GM18951 (cell line): Measurements from ENCODE around the gene KIAA1328.
"Not testable (repeated sequence)": the region's sequence is repeated elsewhere in the genome, so short reads cannot be mapped to it uniquely, and the experiment has no call there.

Source experiments
- POLR2A ChIP-seq: IDR thresholded peaks from 4 replicates; pipeline ENCODE4 v1.6.1; 2011; ENCODE audit warnings: mild to moderate bottlenecking; ENCODE audit not compliant: insufficient read length, insufficient read depth; ENCODE audit errors: extremely low read depth
- in situ Hi-C: fragments of 300-500 bp; cut with MboI; formaldehyde crosslinking; loops from one replicate; pipeline ENCODE4 v1.12.0; 2022; ENCODE audit warnings: low sequenced_read_pairs, mixed read lengths, inconsistent platforms; ENCODE audit not compliant: unreplicated experiment

The KIAA1328 gene

GRCh38 chr18:36813101-36813775, 15.7 kb upstream of the KIAA1328 start:
- in situ Hi-C loops = no loop called here

GRCh38 chr18:36813824-36814223, 15.1 kb upstream of the KIAA1328 start:
- no peak for TF ChIP-seq POLR2A
- in situ Hi-C loops = no loop called here

More at GRCh38 chr18:36813101-36813775, 15.7 kb upstream of the KIAA1328 start:
- no peak for TF ChIP-seq POLR2A

- TF ChIP-seq POLR2A = no peak
- in situ Hi-C loops = no loop called here
Measured at GRCh38 chr18:36814994-36815393, 13.9 kb upstream of the KIAA1328 start.

- in situ Hi-C loops = not testable (repeated sequence)
Measured at GRCh38 chr18:36816096-36816495, 12.8 kb upstream of the KIAA1328 start.

- in situ Hi-C loops = no loop called here
- TF ChIP-seq POLR2A = no peak
Measured at GRCh38 chr18:36817039-36817438, 11.9 kb upstream of the KIAA1328 start.

- in situ Hi-C loops = no loop called here
- TF ChIP-seq POLR2A = no peak
Measured at GRCh38 chr18:36818652-36819051, 10.3 kb upstream of the KIAA1328 start.

- in situ Hi-C loops = no loop called here
- TF ChIP-seq POLR2A = no peak
Measured at GRCh38 chr18:36819621-36820020, 9.3 kb upstream of the KIAA1328 start.

- no peak for TF ChIP-seq POLR2A
- in situ Hi-C loops = no loop called here
Measured at GRCh38 chr18:36821681-36822080, 7.2 kb upstream of the KIAA1328 start.

GRCh38 chr18:36825526-36825925, 3.4 kb upstream of the KIAA1328 start:
- no peak for TF ChIP-seq POLR2A
- in situ Hi-C loops = no loop called here

GRCh38 chr18:36826556-36826955, 2.4 kb upstream of the KIAA1328 start:
- in situ Hi-C loops = no loop called here
- TF ChIP-seq POLR2A = no peak

- TF ChIP-seq POLR2A = no peak
- in situ Hi-C loops = no loop called here
Measured at GRCh38 chr18:36828157-36828629, 734 bp upstream of the KIAA1328 start.

GRCh38 chr18:36829362-36830157, 633 bp downstream of the KIAA1328 start:
- in situ Hi-C loops = no loop called here
- TF ChIP-seq POLR2A = no peak

- in situ Hi-C loops = no loop called here
- TF ChIP-seq POLR2A = no peak
Measured at GRCh38 chr18:36830158-36830495, 1.2 kb downstream of the KIAA1328 start.

- no peak for TF ChIP-seq POLR2A
- in situ Hi-C loops = no loop called here
Measured at GRCh38 chr18:36831139-36831538, 2.2 kb downstream of the KIAA1328 start.
